HuH-7 (cell line): ENCODE results near the gene ERCC2.

Source experiments
- DNase-seq: peaks from one replicate; pipeline ENCODE4 v3.0.0; 2011; ENCODE audit warnings: low spot score

The ERCC2 gene

DNA sequence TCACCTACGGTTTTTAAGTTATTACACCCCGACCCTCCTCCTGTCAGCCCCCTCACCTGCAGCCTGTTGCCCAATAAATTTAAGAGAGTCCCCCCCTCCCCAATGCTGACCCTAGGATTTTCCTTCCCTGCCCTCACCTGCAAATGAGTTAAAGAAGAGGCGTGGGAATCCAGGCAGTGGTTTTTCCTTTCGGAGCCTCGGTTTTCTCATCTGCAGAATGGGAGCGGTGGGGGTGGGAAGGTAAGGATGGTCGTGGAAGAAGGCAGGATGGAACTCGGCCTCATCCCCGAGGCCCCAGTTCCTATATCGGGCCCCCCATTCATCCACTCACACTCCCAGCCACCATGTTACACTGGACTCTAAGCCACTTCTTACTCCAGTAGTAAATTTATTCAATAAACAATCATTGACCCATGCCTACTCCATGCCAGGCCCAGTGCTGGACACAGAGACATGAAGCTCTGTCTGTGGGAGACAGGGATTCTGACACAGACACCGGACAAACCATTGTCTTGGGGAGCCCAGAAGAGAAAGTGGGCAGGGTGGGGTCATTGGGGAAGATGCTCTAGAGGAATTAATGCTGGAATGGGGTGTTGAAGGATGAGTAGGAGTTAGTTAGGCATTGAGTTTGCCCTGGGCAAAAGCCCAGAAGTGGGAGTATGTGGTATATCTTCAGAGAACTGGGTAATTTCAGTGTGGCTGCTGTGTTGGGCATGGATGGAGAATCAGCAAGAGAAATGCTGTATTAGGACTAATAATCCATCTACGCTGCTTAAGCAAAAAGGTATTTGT, 66.9 kb downstream of the ERCC2 start:
- no peak for DNase-seq

DNA sequence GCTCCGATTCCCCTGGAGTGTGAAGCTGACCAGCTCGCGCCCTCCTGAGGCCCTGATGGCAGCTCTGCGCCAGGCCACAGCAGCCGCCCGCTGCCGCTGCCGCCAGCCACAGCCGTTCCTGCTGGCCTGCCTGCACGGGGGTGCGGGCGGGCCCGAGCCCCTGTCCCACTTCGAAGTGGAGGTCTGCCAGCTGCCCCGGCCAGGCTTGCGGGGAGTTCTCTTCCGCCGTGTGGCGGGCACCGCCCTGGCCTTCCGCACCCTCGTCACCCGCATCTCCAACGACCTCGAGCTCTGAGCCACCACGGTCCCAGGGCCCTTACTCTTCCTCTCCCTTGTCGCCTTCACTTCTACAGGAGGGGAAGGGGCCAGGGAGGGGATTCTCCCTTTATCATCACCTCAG, 68.0 kb downstream of the ERCC2 start:
- no peak for DNase-seq
